GM12878 (cell line): ENCODE data around the gene PSMA7.

Experiments
- ATF3 ChIP-seq: IDR thresholded peaks from 2 replicates; pipeline ENCODE4 v1.6.1; 2011; ENCODE audit warnings: low read depth, mild to moderate bottlenecking, low read length, moderate library complexity, borderline replicate concordance; ENCODE audit errors: extremely low read depth
- EZH2 ChIP-seq: IDR thresholded peaks from 2 replicates; pipeline ENCODE4 v1.6.1; 2012; ENCODE audit warnings: low read depth, mild to moderate bottlenecking, control low read depth, inconsistent platforms, low read length, borderline replicate concordance; ENCODE audit not compliant: control insufficient read depth
- POLR2A ChIP-seq: IDR thresholded peaks from 2 replicates; pipeline ENCODE4 v1.6.1; 2011; ENCODE audit warnings: low read depth, mild to moderate bottlenecking, low read length
- TF ChIP-seq, protein P1 (sequence below): fragments of 450-650 bp; IDR thresholded peaks from 2 replicates; pipeline ENCODE4 v1.6.1; 2017; ENCODE audit warnings: mild to moderate bottlenecking

DNA sequence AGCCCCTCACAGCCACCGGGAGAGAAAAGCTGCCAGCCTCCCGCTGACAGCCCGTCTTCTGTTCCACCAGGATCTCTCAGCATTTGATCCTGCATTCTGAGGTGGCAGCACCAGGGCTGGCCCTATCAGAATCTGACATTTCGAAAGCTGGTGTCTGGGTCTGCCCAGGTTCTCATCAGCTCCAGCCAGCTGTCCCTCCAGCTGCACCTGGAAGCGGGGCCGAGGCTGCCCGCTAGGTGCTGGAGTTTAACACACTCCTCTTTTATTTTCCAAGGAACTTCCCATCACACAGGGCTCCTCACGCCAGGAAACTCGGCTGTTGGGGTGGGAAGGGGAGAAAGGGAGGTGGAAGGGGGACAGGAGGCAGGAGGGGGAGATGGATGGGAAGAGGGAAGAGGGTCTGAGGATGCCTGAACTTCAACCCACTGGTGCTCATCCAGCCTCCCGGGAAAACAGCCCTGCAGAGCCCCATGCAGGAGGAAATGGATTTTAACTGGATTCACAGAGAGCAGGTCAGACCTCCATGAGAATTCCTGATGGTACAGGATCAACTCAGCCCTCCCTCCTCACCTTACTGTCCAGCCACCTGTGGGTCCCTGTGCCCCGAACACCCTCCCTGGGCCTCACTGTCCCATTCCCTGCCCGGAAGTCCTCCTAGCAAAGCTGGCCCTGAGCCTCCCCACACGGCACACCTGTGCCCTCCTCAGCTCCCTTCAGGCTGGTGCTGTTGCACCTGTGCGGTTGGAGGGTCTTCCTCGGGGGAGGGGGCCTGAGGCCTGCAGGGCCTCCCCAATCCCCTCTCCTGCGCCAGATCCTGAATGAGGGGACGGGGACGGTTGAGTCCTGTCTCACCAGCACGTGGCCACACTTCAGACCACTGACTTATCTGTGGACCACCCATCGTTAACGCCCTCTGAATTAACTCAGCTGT is 24.8 kb downstream of the PSMA7 start:
- no peak for TF ChIP-seq EZH2
- TF ChIP-seq, protein P1, sequence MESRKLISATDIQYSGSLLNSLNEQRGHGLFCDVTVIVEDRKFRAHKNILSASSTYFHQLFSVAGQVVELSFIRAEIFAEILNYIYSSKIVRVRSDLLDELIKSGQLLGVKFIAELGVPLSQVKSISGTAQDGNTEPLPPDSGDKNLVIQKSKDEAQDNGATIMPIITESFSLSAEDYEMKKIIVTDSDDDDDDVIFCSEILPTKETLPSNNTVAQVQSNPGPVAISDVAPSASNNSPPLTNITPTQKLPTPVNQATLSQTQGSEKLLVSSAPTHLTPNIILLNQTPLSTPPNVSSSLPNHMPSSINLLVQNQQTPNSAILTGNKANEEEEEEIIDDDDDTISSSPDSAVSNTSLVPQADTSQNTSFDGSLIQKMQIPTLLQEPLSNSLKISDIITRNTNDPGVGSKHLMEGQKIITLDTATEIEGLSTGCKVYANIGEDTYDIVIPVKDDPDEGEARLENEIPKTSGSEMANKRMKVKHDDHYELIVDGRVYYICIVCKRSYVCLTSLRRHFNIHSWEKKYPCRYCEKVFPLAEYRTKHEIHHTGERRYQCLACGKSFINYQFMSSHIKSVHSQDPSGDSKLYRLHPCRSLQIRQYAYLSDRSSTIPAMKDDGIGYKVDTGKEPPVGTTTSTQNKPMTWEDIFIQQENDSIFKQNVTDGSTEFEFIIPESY = no peak
- TF ChIP-seq ATF3 = no peak
- TF ChIP-seq POLR2A = no peak
